Stimulated activated naive CD8-positive, alpha-beta T cell treated with anti-CD3 and anti-CD28 coated beads, Interleukin-15, Interleukin-2, amounts not matched to agents 100 U/mL and 50 U/mL, for 24 hours (primary cell): ENCODE measurements around the gene INPP5A.
"Not testable (repeated sequence)": the region's sequence is repeated elsewhere in the genome, so short reads cannot be mapped to it uniquely, and the experiment has no call there.

Source experiments
- ATAC-seq: fragments of 150-1000 bp; cut with Tn5 transposase; one replicate; pipeline ENCODE4 v1.10.0; 2021
- DNase-seq: peaks from one replicate; pipeline ENCODE4 v3.0.0; 2021

INPP5A gene

GRCh38 chr10:132658546-132659205 is 121.1 kb downstream of the INPP5A start:
- DNase-seq: no peak
- ATAC-seq: no peak

GRCh38 chr10:132659206-132660091 is 121.9 kb downstream of the INPP5A start:
- DNase-seq: no peak
- no peak for ATAC-seq

GRCh38 chr10:132660385-132660784 is 122.8 kb downstream of the INPP5A start:
- ATAC-seq (no peak), DNase-seq (no peak)

- DNase-seq (no peak), ATAC-seq (no peak)
Measured at GRCh38 chr10:132662186-132662920, 124.8 kb downstream of the INPP5A start.

GRCh38 chr10:132663666-132664365 is 126.2 kb downstream of the INPP5A start:
- DNase-seq (no peak), ATAC-seq (no peak)

- ATAC-seq (no peak), DNase-seq (no peak)
Measured at GRCh38 chr10:132664407-132664806, 126.8 kb downstream of the INPP5A start.

- no peak for DNase-seq
Measured at GRCh38 chr10:132664883-132665282, 127.3 kb downstream of the INPP5A start.

GRCh38 chr10:132665946-132666704 is 128.5 kb downstream of the INPP5A start:
- ATAC-seq (peak; percentile 96), DNase-seq (peak; percentile 18)

More at GRCh38 chr10:132664883-132665282, 127.3 kb downstream of the INPP5A start:
- no peak for ATAC-seq

GRCh38 chr10:132666705-132667341 is 129.2 kb downstream of the INPP5A start:
- ATAC-seq (no peak), DNase-seq (no peak)

- ATAC-seq (no peak), DNase-seq (no peak)
Measured at GRCh38 chr10:132667342-132668047, 129.9 kb downstream of the INPP5A start.

GRCh38 chr10:132668048-132668394 is 130.4 kb downstream of the INPP5A start:
- ATAC-seq: no peak

GRCh38 chr10:132669208-132669861 is 131.7 kb downstream of the INPP5A start:
- DNase-seq: no peak
- no peak for ATAC-seq

More at GRCh38 chr10:132668048-132668394, 130.4 kb downstream of the INPP5A start:
- DNase-seq: no peak

- DNase-seq (no peak), ATAC-seq (no peak)
Measured at GRCh38 chr10:132670546-132671227, 133.1 kb downstream of the INPP5A start.

GRCh38 chr10:132671228-132672154 is 133.9 kb downstream of the INPP5A start:
- no peak for DNase-seq
- no peak for ATAC-seq

GRCh38 chr10:132673746-132674145 is 136.2 kb downstream of the INPP5A start:
- DNase-seq, ATAC-seq: not testable (repeated sequence)

GRCh38 chr10:132674311-132674710 is 136.7 kb downstream of the INPP5A start:
- DNase-seq (no peak), ATAC-seq (no peak)

GRCh38 chr10:132675031-132675740 is 137.6 kb downstream of the INPP5A start:
- ATAC-seq (no peak), DNase-seq (no peak)
